Loucy (cell line): Measurements from ENCODE around the gene RIMBP2.

Experiments used
- H2AFZ ChIP-seq: fragments of 200-600 bp; sonication (generic); 2 replicates; pipeline ENCODE4 v1.6.0; 2016; ENCODE audit warnings: antibody characterized with exemption, mild to moderate bottlenecking, low read length, moderate library complexity
- H3F3A ChIP-seq: fragments of 200-600 bp; 2 replicates; pipeline ENCODE4 v1.6.0; 2016; ENCODE audit warnings: antibody characterized with exemption, low read depth, mild to moderate bottlenecking
- H3K27me3 ChIP-seq: fragments of 200-600 bp; sonication (generic); 2 replicates; pipeline ENCODE4 v1.6.1; 2014; ENCODE audit warnings: low read length, mild to moderate bottlenecking; ENCODE audit not compliant: insufficient read depth, poor library complexity, severe bottlenecking
- H3K36me3 ChIP-seq: fragments of 200-600 bp; sonication (generic); 2 replicates; pipeline ENCODE4 v1.6.1; 2016; ENCODE audit warnings: low read length; ENCODE audit not compliant: insufficient read depth
- H3K4me1 ChIP-seq: fragments of 200-600 bp; sonication (generic); 2 replicates; pipeline ENCODE4 v1.5.1; 2014; ENCODE audit warnings: low read length, mild to moderate bottlenecking; ENCODE audit not compliant: insufficient read depth, poor library complexity, severe bottlenecking
- H3K4me2 ChIP-seq: fragments of 200-600 bp; sonication (generic); 2 replicates; pipeline ENCODE4 v1.6.0; 2014; ENCODE audit warnings: antibody characterized with exemption, low read length, low read depth, mild to moderate bottlenecking; ENCODE audit not compliant: poor library complexity, severe bottlenecking
- H3K4me3 ChIP-seq: fragments of 200-600 bp; sonication (generic); 2 replicates; pipeline ENCODE4 v1.5.1; 2014; ENCODE audit warnings: low read length, mild to moderate bottlenecking, mixed read lengths; ENCODE audit not compliant: poor library complexity, severe bottlenecking
- H3K79me2 ChIP-seq: fragments of 200-600 bp; sonication (generic); 2 replicates; pipeline ENCODE4 v1.6.1; 2014; ENCODE audit warnings: low read length; ENCODE audit not compliant: insufficient read depth
- H3K9ac ChIP-seq: fragments of 200-600 bp; sonication (generic); 2 replicates; pipeline ENCODE4 v1.6.0; 2014; ENCODE audit warnings: mild to moderate bottlenecking, low read depth, low read length, moderate library complexity; ENCODE audit not compliant: poor library complexity, severe bottlenecking
- H3K9me2 ChIP-seq: fragments of 200-600 bp; sonication (generic); replicated peaks from 2 replicates; pipeline ENCODE4 v1.6.1; 2016; ENCODE audit warnings: low read depth, low read length, mixed read lengths
- H3K9me3 ChIP-seq: fragments of 200-600 bp; sonication (generic); 2 replicates; pipeline ENCODE4 v1.6.1; 2014; ENCODE audit warnings: mild to moderate bottlenecking, antibody characterized with exemption, low read length, low read depth; ENCODE audit not compliant: insufficient read depth
- H4K20me1 ChIP-seq: fragments of 200-600 bp; sonication (generic); 2 replicates; pipeline ENCODE4 v1.6.0; 2014; ENCODE audit warnings: antibody characterized with exemption, low read length, mild to moderate bottlenecking; ENCODE audit not compliant: insufficient read depth, poor library complexity, severe bottlenecking
- CTCF ChIP-seq: fragments of 200-600 bp; sonication (generic); conservative IDR thresholded peaks from 2 replicates; pipeline ENCODE4 v1.5.1; 2014; ENCODE audit warnings: mild to moderate bottlenecking, antibody characterized with exemption, low read length
- EZH2phosphoT487 ChIP-seq: fragments of 200-600 bp; IDR thresholded peaks from 2 replicates; pipeline ENCODE4 v1.6.1; 2018; ENCODE audit warnings: antibody characterized with exemption, mild to moderate bottlenecking, moderate library complexity, borderline replicate concordance

RIMBP2 gene

GRCh38 chr12:130476451-130477135, 239.5 kb downstream of the RIMBP2 start:
- TF ChIP-seq EZH2phosphoT487 = no peak
- no peak overlapping the region for H3K4me2 ChIP-seq
- no peaks in the 10 kb centered on the region for H4K20me1 ChIP-seq
- no peaks in the 10 kb centered on the region for H3K27me3 ChIP-seq
- no peaks in the 10 kb centered on the region for H3K36me3 ChIP-seq
- H2AFZ ChIP-seq = no peak overlapping the region
- H3K4me1 ChIP-seq = no peaks in the 10 kb centered on the region
- H3K9me3 ChIP-seq = peaks cover 22% of the 10 kb centered on the region; the same call in 1 of the 2 replicates
- no peak overlapping the region for H3K4me3 ChIP-seq
- no peaks in the 10 kb centered on the region for H3F3A ChIP-seq
- no peaks in the 10 kb centered on the region for H3K9me2 ChIP-seq
- H3K9ac ChIP-seq = no peak overlapping the region
- H3K79me2 ChIP-seq = no peaks in the 10 kb centered on the region

- H3K9me3 ChIP-seq = peaks cover 22% of the 10 kb centered on the region; the same call in 1 of the 2 replicates
- no peaks in the 10 kb centered on the region for H3K4me1 ChIP-seq
- H3F3A ChIP-seq = no peaks in the 10 kb centered on the region
- no peak overlapping the region for H3K9ac ChIP-seq
- H3K79me2 ChIP-seq = no peaks in the 10 kb centered on the region
- no peak overlapping the region for H3K4me2 ChIP-seq
- H3K9me2 ChIP-seq = no peaks in the 10 kb centered on the region
- TF ChIP-seq EZH2phosphoT487 = no peak
- no peaks in the 10 kb centered on the region for H4K20me1 ChIP-seq
- no peaks in the 10 kb centered on the region for H3K27me3 ChIP-seq
- no peak overlapping the region for H2AFZ ChIP-seq
- no peaks in the 10 kb centered on the region for H3K36me3 ChIP-seq
- H3K4me3 ChIP-seq = no peak overlapping the region
These were observed 241.4 kb downstream of the RIMBP2 start for GRCh38 chr12:130474599-130475269.

- no peak overlapping the region for H2AFZ ChIP-seq
- no peaks in the 10 kb centered on the region for H3K36me3 ChIP-seq
- H3K4me2 ChIP-seq = no peak overlapping the region
- H3K4me3 ChIP-seq = no peak overlapping the region
- no peaks in the 10 kb centered on the region for H3K4me1 ChIP-seq
- no peaks in the 10 kb centered on the region for H3K9me2 ChIP-seq
- H3K79me2 ChIP-seq = no peaks in the 10 kb centered on the region
- H3K9ac ChIP-seq = no peak overlapping the region
- H3K9me3 ChIP-seq = peaks cover 20% of the 10 kb centered on the region; the same call in 1 of the 2 replicates
- H4K20me1 ChIP-seq = no peaks in the 10 kb centered on the region
- H3K27me3 ChIP-seq = no peaks in the 10 kb centered on the region
- H3F3A ChIP-seq = no peaks in the 10 kb centered on the region
- TF ChIP-seq EZH2phosphoT487 = no peak
- no peak for TF ChIP-seq CTCF
These were observed 242.8 kb downstream of the RIMBP2 start for GRCh38 chr12:130473266-130473665.

- H4K20me1 ChIP-seq = no peaks in the 10 kb centered on the region
- no peaks in the 10 kb centered on the region for H3K9me2 ChIP-seq
- H3K9ac ChIP-seq = no peak overlapping the region
- no peaks in the 10 kb centered on the region for H3K79me2 ChIP-seq
- no peaks in the 10 kb centered on the region for H3K27me3 ChIP-seq
- H3K4me2 ChIP-seq = no peak overlapping the region
- H3F3A ChIP-seq = no peaks in the 10 kb centered on the region
- no peaks in the 10 kb centered on the region for H3K4me1 ChIP-seq
- peaks cover 25% of the 10 kb centered on the region; the same call in 1 of the 2 replicates for H3K9me3 ChIP-seq
- H3K36me3 ChIP-seq = no peaks in the 10 kb centered on the region
- H3K4me3 ChIP-seq = no peak overlapping the region
- H2AFZ ChIP-seq = no peak overlapping the region
- TF ChIP-seq CTCF (no peak), EZH2phosphoT487 (no peak)
These were observed 245.1 kb downstream of the RIMBP2 start for GRCh38 chr12:130470969-130471368.
